CD14-positive monocyte (primary cell): Measurements from ENCODE around the gene CLDN34. TPM values are rescaled to one million over a fixed set of nuclear protein-coding genes. Genes with fewer than 3 reads are reported as not detected.
A peak's percentile ranks its signal among the peaks of the same experiment; 100 is the strongest.

Experiments
- DNase-seq, 3 donors: peaks; one replicate each; pipeline ENCODE4 v3.0.0-alpha.2; 2011 to 2022
- H2AFZ ChIP-seq: 2 replicates; pipeline ENCODE4 v1.6.0; 2012; ENCODE audit warnings: mild to moderate bottlenecking, low read depth, low read length, inconsistent platforms; ENCODE audit not compliant: insufficient read depth, poor library complexity, severe bottlenecking
- H3K27ac ChIP-seq, 2 donors: 1 replicate in 1 of 2; 2 replicates in 1 of 2; pipeline ENCODE4 v1.5.1; 2012 to 2013; ENCODE audit warnings: low read length in 2 of 2, control low read depth in 1 of 2, inconsistent platforms in 1 of 2, low read depth in 1 of 2, mild to moderate bottlenecking in 1 of 2
- H3K27me3 ChIP-seq, 2 donors: one replicate each; pipeline versions ENCODE4 v1.6.0 to v1.6.1; 2011 to 2013; ENCODE audit warnings: low read length in 2 of 2; ENCODE audit not compliant: control insufficient read depth in 2 of 2, insufficient read depth in 2 of 2
- H3K36me3 ChIP-seq, 2 donors: replicated peaks in 1 of 2; 1 replicate in 1 of 2; 2 replicates in 1 of 2; pipeline versions ENCODE4 v1.5.1 to v1.6.1; 2012 to 2013; ENCODE audit warnings: low read length in 2 of 2, control low read depth in 1 of 2, inconsistent platforms in 1 of 2, mild to moderate bottlenecking in 1 of 2; ENCODE audit not compliant: insufficient read depth in 2 of 2, control insufficient read depth in 1 of 2
- H3K4me1 ChIP-seq, 2 donors: 1 replicate in 1 of 2; 2 replicates in 1 of 2; pipeline versions ENCODE4 v1.5.1 to v1.6.1; 2012 to 2013; ENCODE audit warnings: low read length in 2 of 2, control low read depth in 1 of 2, inconsistent platforms in 1 of 2, mild to moderate bottlenecking in 1 of 2, moderate library complexity in 1 of 2; ENCODE audit not compliant: insufficient read depth in 2 of 2, control insufficient read depth in 1 of 2
- H3K4me2 ChIP-seq: replicated peaks from 2 replicates; pipeline ENCODE3; 2012; ENCODE audit warnings: low read length, moderate library complexity, mild to moderate bottlenecking; ENCODE audit not compliant: poor library complexity, severe bottlenecking; ENCODE audit errors: extremely low read depth
- H3K4me3 ChIP-seq, 3 experiments: fragments of 200-600 bp in 1 of 3; sonication (generic) in 1 of 3; replicated peaks in 1 of 3; 1 replicate in 2 of 3; 2 replicates in 1 of 3; pipeline ENCODE4 v1.5.1; 2011 to 2013; ENCODE audit warnings: low read length in 3 of 3, mild to moderate bottlenecking in 3 of 3, control low read depth in 2 of 3, low read depth in 2 of 3, inconsistent platforms in 1 of 3, moderate library complexity in 1 of 3
- H3K79me2 ChIP-seq: 2 replicates; pipeline ENCODE4 v1.6.0; 2012; ENCODE audit warnings: mild to moderate bottlenecking, control low read depth, inconsistent platforms, low read length, moderate library complexity; ENCODE audit not compliant: insufficient read depth
- H3K9ac ChIP-seq: 2 replicates; pipeline ENCODE4 v1.6.0; 2017; ENCODE audit warnings: low read length, mild to moderate bottlenecking; ENCODE audit not compliant: insufficient read depth, poor library complexity, severe bottlenecking
- H3K9me3 ChIP-seq, 2 donors: replicated peaks in 1 of 2; 1 replicate in 1 of 2; 2 replicates in 1 of 2; pipeline versions ENCODE4 v1.5.1 to v1.6.1; 2012 to 2013; ENCODE audit warnings: low read length in 2 of 2, control low read depth in 1 of 2; ENCODE audit not compliant: control insufficient read depth in 1 of 2, insufficient read depth in 1 of 2
- H4K20me1 ChIP-seq: 2 replicates; pipeline ENCODE4 v1.6.0; 2012; ENCODE audit warnings: mild to moderate bottlenecking, low read length, control low read depth, moderate library complexity; ENCODE audit not compliant: insufficient read depth
- H3K27ac Mint-ChIP-seq, 7 donors: one replicate each; pipeline ENCODE4 v1.8.0; 2020; ENCODE audit warnings: mild to moderate bottlenecking in 7 of 7, mixed read lengths in 7 of 7, moderate library complexity in 6 of 7, inconsistent platforms in 2 of 7
- H3K27me3 Mint-ChIP-seq, 3 donors: one replicate each; pipeline ENCODE4 v1.8.0; 2021 to 2022; ENCODE audit warnings: low read depth in 3 of 3, mild to moderate bottlenecking in 3 of 3, mixed read lengths in 3 of 3, moderate library complexity in 3 of 3, inconsistent platforms in 1 of 3
- H3K36me3 Mint-ChIP-seq, 2 donors: one replicate each; pipeline ENCODE4 v1.8.0; 2020; ENCODE audit warnings: mixed read lengths in 2 of 2, inconsistent platforms in 1 of 2, mild to moderate bottlenecking in 1 of 2
- H3K4me1 Mint-ChIP-seq: one replicate; pipeline ENCODE4 v1.8.0; 2020; ENCODE audit warnings: mild to moderate bottlenecking, mixed read lengths
- H3K4me3 Mint-ChIP-seq, 2 donors: one replicate each; pipeline ENCODE4 v1.8.0; 2020; ENCODE audit warnings: mild to moderate bottlenecking in 2 of 2, mixed read lengths in 2 of 2, moderate library complexity in 1 of 2
- H3K9me3 Mint-ChIP-seq, 7 donors: one replicate each; pipeline ENCODE4 v1.8.0; 2020 to 2022; ENCODE audit warnings: mixed read lengths in 7 of 7, mild to moderate bottlenecking in 6 of 7, moderate library complexity in 6 of 7, inconsistent platforms in 2 of 7
- CTCF ChIP-seq: fragments of 200-600 bp; IDR thresholded peaks from one replicate; pipeline ENCODE4 v1.8.0; 2022; ENCODE audit warnings: antibody characterized with exemption, mild to moderate bottlenecking
- WGBS: methylation state at CpG from one replicate; pipeline ENCODE4 v1.1.5; 2013; ENCODE audit warnings: missing lambda C conversion rate; ENCODE audit not compliant: insufficient coverage; 5-methylcytosine and 5-hydroxymethylcytosine counted together
- intact Hi-C, 2 donors: fragments of 100-400 bp; cut with micrococcal nuclease; formaldehyde crosslinking; loops; one replicate each; pipeline versions ENCODE4 v1.15.0 to v1.15.1; 2023
- polyA plus RNA-seq, 3 donors: library from polyadenylated mRNA; depleted of rRNA in 1 of 3; unstranded in 2 of 3; stranded (reverse) in 1 of 3; fragments of 300-500 nt in 2 of 3; fragments of >200 nt in 1 of 3; fragmentation: Illumina TruSeq in 2 of 3; gene quantifications; 1 replicate in 2 of 3; 2 replicates in 1 of 3; pipeline ENCODE4 v1.2.3, GENCODE V29; 2012 to 2021

The CLDN34 gene
- polyA plus RNA-seq, 3 donors = not detected

DNA sequence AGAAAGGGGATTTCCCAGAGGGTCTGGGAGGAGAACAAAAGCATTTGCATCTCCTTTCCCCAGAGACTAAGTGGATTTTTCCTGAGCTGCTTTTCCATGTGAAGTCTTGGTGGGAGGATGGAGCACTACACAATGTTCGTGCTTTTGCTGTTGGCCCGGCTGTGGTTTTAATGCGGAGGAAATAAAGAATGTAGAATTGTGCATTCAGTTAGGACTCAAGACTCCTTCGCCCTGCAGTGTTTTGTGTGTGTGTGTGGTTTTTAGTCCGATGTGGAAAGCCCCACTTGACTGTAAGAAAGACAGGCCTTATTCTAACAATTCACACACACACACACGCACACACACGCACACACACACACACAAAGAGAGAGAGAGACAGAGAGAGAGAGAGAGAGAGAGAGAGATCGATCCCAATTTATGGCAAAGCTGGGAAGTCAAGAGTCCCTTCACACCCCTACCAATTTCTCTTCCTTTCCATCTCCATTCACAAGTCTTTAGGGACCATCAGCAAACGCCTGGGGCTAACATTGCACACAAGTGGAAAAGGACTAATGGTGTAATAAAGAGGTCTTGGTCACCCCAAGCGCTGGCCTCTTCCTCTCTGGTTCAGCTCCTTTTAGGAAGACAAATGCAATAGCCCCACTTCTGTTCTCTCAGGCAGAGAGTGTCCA, 44.2 kb downstream of the CLDN34 start:
- H3K36me3 ChIP-seq = no peaks in the 10 kb centered on the region
- H3K79me2 ChIP-seq = no peaks in the 10 kb centered on the region
- intact Hi-C loops = no loop called here
- no peaks in the 10 kb centered on the region for H3K9me3 ChIP-seq
- peaks cover 48 to 59% of the 10 kb centered on the region in 2 donors for H3K4me1 ChIP-seq
- H3K4me3 ChIP-seq = peak overlapping the region in 1 of 3 experiments; percentile 30
- peaks cover 51% of the 10 kb centered on the region for H3K4me1 Mint-ChIP-seq
- H2AFZ ChIP-seq = no peak overlapping the region
- H3K27me3 ChIP-seq = peaks cover 5 to 12% of the 10 kb centered on the region in 2 donors
- H3K9ac ChIP-seq = no peak overlapping the region
- H3K4me3 Mint-ChIP-seq = peak overlapping the region in 1 of 2 donors; percentile 68
- no peak for TF ChIP-seq CTCF
- peak; percentile 14 to 27 (median 17) for DNase-seq
- peak overlapping the region in 5 of 7 donors; percentile 6 to 60 (median 46) for H3K27ac Mint-ChIP-seq
- WGBS = no CpG with 5 or more reads among the region's 10 CpGs
- H4K20me1 ChIP-seq = peaks cover 5% of the 10 kb centered on the region
- H3K27ac ChIP-seq = peak overlapping the region in 1 of 2 donors; percentile 2
- H3K4me2 ChIP-seq = peak overlapping the region; percentile 54
- peaks cover 1 to 42% (median 3%) of the 10 kb centered on the region in 3 donors for H3K27me3 Mint-ChIP-seq
- peaks cover 0 to 23% (median 11%) of the 10 kb centered on the region in 7 donors for H3K9me3 Mint-ChIP-seq
- H3K36me3 Mint-ChIP-seq = peaks cover 0 to 2% of the 10 kb centered on the region in 2 donors

- H3K4me1 Mint-ChIP-seq = peaks cover 56% of the 10 kb centered on the region
- TF ChIP-seq CTCF = no peak
- no peak overlapping the region for H3K4me3 Mint-ChIP-seq
- DNase-seq = no peak
- Histone ChIP-seq H3K9ac (no peak overlapping the region), H3K27me3 (peaks cover 5 to 18% of the 10 kb centered on the region in 2 donors), H3K4me2 (peak overlapping the region; percentile 54), H3K36me3 (no peaks in the 10 kb centered on the region), H4K20me1 (peaks cover 11% of the 10 kb centered on the region), H3K4me3 (peak overlapping the region in 1 of 3 experiments; percentile 30), H3K9me3 (no peaks in the 10 kb centered on the region), H3K27ac (no peak overlapping the region), H3K79me2 (no peaks in the 10 kb centered on the region), H3K4me1 (peaks cover 50 to 64% of the 10 kb centered on the region in 2 donors), H2AFZ (no peak overlapping the region)
- peaks cover 3 to 4% of the 10 kb centered on the region in 2 donors for H3K36me3 Mint-ChIP-seq
- peaks cover 0 to 26% (median 13%) of the 10 kb centered on the region in 7 donors for H3K9me3 Mint-ChIP-seq
- WGBS = 100% methylated on average over 1 of the region's 9 CpGs
- H3K27ac Mint-ChIP-seq = peak overlapping the region in 4 of 7 donors; percentile 3 to 60 (median 42)
- H3K27me3 Mint-ChIP-seq = peaks cover 6 to 45% (median 9%) of the 10 kb centered on the region in 3 donors
- intact Hi-C loops = no loop called here
Observed at GRCh38 chrX:10011991-10012390, 44.8 kb downstream of the CLDN34 start.
